Osteoblast (primary cell): Measurements from ENCODE around the gene SPDYA. TPM values are rescaled to one million over a fixed set of nuclear protein-coding genes. Genes with fewer than 3 reads are reported as not detected.

Experiments
- DNase-seq: peaks from one replicate; pipeline ENCODE4 v3.0.0; 2011; ENCODE audit warnings: low spot score, mixed read lengths; ENCODE audit not compliant: insufficient read length; ENCODE audit errors: missing footprints
- H2AFZ ChIP-seq: 2 replicates; pipeline ENCODE4 v1.6.0; 2011; ENCODE audit warnings: mild to moderate bottlenecking, low read length
- H3K27ac ChIP-seq: 2 replicates; pipeline ENCODE4 v1.5.1; 2011; ENCODE audit warnings: mild to moderate bottlenecking, low read depth, low read length, moderate library complexity
- H3K27me3 ChIP-seq: 2 replicates; pipeline ENCODE4 v1.6.0; 2012; ENCODE audit warnings: mild to moderate bottlenecking, control low read depth, inconsistent platforms, low read length, moderate library complexity; ENCODE audit not compliant: insufficient read depth
- H3K36me3 ChIP-seq: 2 replicates; pipeline ENCODE4 v1.5.1; 2011; ENCODE audit warnings: mild to moderate bottlenecking, low read length, control low read depth, moderate library complexity; ENCODE audit not compliant: insufficient read depth
- H3K4me1 ChIP-seq: 2 replicates; pipeline ENCODE4 v1.5.1; 2011; ENCODE audit warnings: mild to moderate bottlenecking, low read length, control low read depth, moderate library complexity; ENCODE audit not compliant: insufficient read depth
- H3K4me2 ChIP-seq: 2 replicates; pipeline ENCODE4 v1.6.0; 2011; ENCODE audit warnings: mild to moderate bottlenecking, low read length; ENCODE audit not compliant: insufficient read depth
- H3K4me3 ChIP-seq: fragments of 200-600 bp; sonication (generic); 3 replicates; pipeline ENCODE4 v1.5.1; 2012; ENCODE audit warnings: mild to moderate bottlenecking, low read length, inconsistent platforms; ENCODE audit not compliant: insufficient read depth
- H3K79me2 ChIP-seq: 2 replicates; pipeline ENCODE4 v1.6.0; 2012; ENCODE audit warnings: mild to moderate bottlenecking, low read length, control low read depth, inconsistent platforms; ENCODE audit not compliant: insufficient read depth
- H3K9me3 ChIP-seq: 2 replicates; pipeline ENCODE4 v1.5.1; 2011; ENCODE audit warnings: low read depth, low read length, control low read depth
- H4K20me1 ChIP-seq: 2 replicates; pipeline ENCODE4 v1.6.0; 2012; ENCODE audit warnings: mild to moderate bottlenecking, low read length, control low read depth; ENCODE audit not compliant: insufficient read depth
- CTCF ChIP-seq: IDR thresholded peaks from 2 replicates; pipeline ENCODE4 v1.5.1; 2011; ENCODE audit warnings: mild to moderate bottlenecking, low read depth, low read length, moderate library complexity; ENCODE audit errors: extremely low read depth
- total RNA-seq: library from RNA; depleted of rRNA; stranded (reverse); fragments of >200 nt; gene quantifications from 2 replicates; pipeline ENCODE4 v1.2.3, GENCODE V29; 2012

The SPDYA gene
- total RNA-seq, result 0.59 and 0.72 TPM in 2 replicates

GRCh38 chr2:28810384-28811285 is at the start of gene SPDYA:
Gene SPDYA, plus strand, starts transcription at chr2:28810834. Its CDS starts 5,181 bp downstream, at chr2:28816015.
- no peaks in the 10 kb centered on the region for H3K9me3 ChIP-seq
- peak within 1 kb of the TSS; percentile 76 for H3K4me3 ChIP-seq
- peaks cover 3% of the 10 kb centered on the region for H4K20me1 ChIP-seq
- H3K4me1 ChIP-seq, result peaks cover 5% of the 10 kb centered on the region
- peak; percentile 96 for DNase-seq
- no peaks in the 10 kb centered on the region for H3K79me2 ChIP-seq
- H3K4me2 ChIP-seq, result peak within 1 kb of the TSS; percentile 86
- H3K36me3 ChIP-seq, result peaks cover 2% of the 10 kb centered on the region
- no peak for TF ChIP-seq CTCF
- H3K27ac ChIP-seq, result peak within 1 kb of the TSS; percentile 25
- H3K27me3 ChIP-seq, result no peaks in the 10 kb centered on the region
- no peak within 1 kb of the TSS for H2AFZ ChIP-seq

GRCh38 chr2:28761420-28761819 is 49.2 kb upstream of the SPDYA start:
- H2AFZ ChIP-seq, result no peak overlapping the region
- no peak for TF ChIP-seq CTCF
- peaks cover 90% of the 10 kb centered on the region for H4K20me1 ChIP-seq
- H3K27ac ChIP-seq, result no peak overlapping the region
- H3K9me3 ChIP-seq, result no peaks in the 10 kb centered on the region
- no peaks in the 10 kb centered on the region for H3K27me3 ChIP-seq
- peaks cover 21% of the 10 kb centered on the region for H3K36me3 ChIP-seq
- H3K4me1 ChIP-seq, result peaks cover 35% of the 10 kb centered on the region
- no peak overlapping the region for H3K4me3 ChIP-seq
- no peak for DNase-seq
- H3K79me2 ChIP-seq, result peaks cover 100% of the 10 kb centered on the region
- H3K4me2 ChIP-seq, result no peak overlapping the region

- H3K27me3 ChIP-seq, result no peaks in the 10 kb centered on the region
- no peaks in the 10 kb centered on the region for H3K9me3 ChIP-seq
- peak overlapping the region; percentile 35 for H3K27ac ChIP-seq
- peaks cover 94% of the 10 kb centered on the region for H4K20me1 ChIP-seq
- peak; percentile 29 for DNase-seq
- peaks cover 26% of the 10 kb centered on the region for H3K4me1 ChIP-seq
- H2AFZ ChIP-seq, result no peak overlapping the region
- H3K79me2 ChIP-seq, result peaks cover 98% of the 10 kb centered on the region
- peak overlapping the region; percentile 28 for H3K4me2 ChIP-seq
- peaks cover 11% of the 10 kb centered on the region for H3K36me3 ChIP-seq
- no peak overlapping the region for H3K4me3 ChIP-seq
- no peak for TF ChIP-seq CTCF
Measured at GRCh38 chr2:28764909-28765711, 45.5 kb upstream of the SPDYA start.

GRCh38 chr2:28766070-28766469 is 44.6 kb upstream of the SPDYA start:
- H3K9me3 ChIP-seq, result no peaks in the 10 kb centered on the region
- peaks cover 99% of the 10 kb centered on the region for H3K79me2 ChIP-seq
- H3K36me3 ChIP-seq, result peaks cover 4% of the 10 kb centered on the region
- H3K4me1 ChIP-seq, result peaks cover 26% of the 10 kb centered on the region
- no peak overlapping the region for H3K27ac ChIP-seq
- peaks cover 89% of the 10 kb centered on the region for H4K20me1 ChIP-seq
- no peak overlapping the region for H2AFZ ChIP-seq
- H3K27me3 ChIP-seq, result no peaks in the 10 kb centered on the region
- H3K4me3 ChIP-seq, result no peak overlapping the region
- TF ChIP-seq CTCF, result no peak
- no peak for DNase-seq
- no peak overlapping the region for H3K4me2 ChIP-seq
